ENCODE results near the gene PCNT.
"Not testable (repeated sequence)": the region's sequence is repeated elsewhere in the genome, so short reads cannot be mapped to it uniquely, and the experiment has no call there.

PCNT gene

GRCh38 chr21:46455575-46456385, 131.8 kb downstream of the PCNT start:
- DNase-seq = no peak

- DNase-seq = no peak
Observed at GRCh38 chr21:46456750-46457149, 132.8 kb downstream of the PCNT start.

GRCh38 chr21:46457801-46458314, 133.9 kb downstream of the PCNT start:
- DNase-seq = no peak

GRCh38 chr21:46458315-46459023, 134.5 kb downstream of the PCNT start, which contains the start of gene DIP2A:
Gene DIP2A, plus strand, starts transcription at chr21:46458891. Its CDS starts 241 bp downstream, at chr21:46459132.
- peak; percentile 91 for DNase-seq

GRCh38 chr21:46459024-46459355, 135.0 kb downstream of the PCNT start:
- DNase-seq = no peak

- DNase-seq = peak; percentile 9
Observed at GRCh38 chr21:46459356-46460112, 135.6 kb downstream of the PCNT start.

- no peak for DNase-seq
Observed at GRCh38 chr21:46461909-46462308, 138.0 kb downstream of the PCNT start.

- DNase-seq = not testable (repeated sequence)
Observed at GRCh38 chr21:46465153-46465552, 141.2 kb downstream of the PCNT start.

GRCh38 chr21:46465651-46466050, 141.7 kb downstream of the PCNT start:
- no peak for DNase-seq

- no peak for DNase-seq
Observed at GRCh38 chr21:46468108-46468774, 144.3 kb downstream of the PCNT start.

- DNase-seq = no peak
Observed at GRCh38 chr21:46469275-46469674, 145.3 kb downstream of the PCNT start.

GRCh38 chr21:46471514-46471913, 147.6 kb downstream of the PCNT start:
- DNase-seq = no peak

- DNase-seq = no peak
Observed at GRCh38 chr21:46472246-46472645, 148.3 kb downstream of the PCNT start.

GRCh38 chr21:46474382-46474781, 150.4 kb downstream of the PCNT start:
- DNase-seq = no peak

- no peak for DNase-seq
Observed at GRCh38 chr21:46475296-46475695, 151.3 kb downstream of the PCNT start.

- no peak for DNase-seq
Observed at GRCh38 chr21:46477765-46478164, 153.8 kb downstream of the PCNT start.

- no peak for DNase-seq
Observed at GRCh38 chr21:46478910-46479309, 155.0 kb downstream of the PCNT start.

- DNase-seq = no peak
Observed at GRCh38 chr21:46480466-46480865, 156.5 kb downstream of the PCNT start.

- DNase-seq = no peak
Observed at GRCh38 chr21:46482225-46482845, 158.4 kb downstream of the PCNT start.

- no peak for DNase-seq
Observed at GRCh38 chr21:46482846-46483231, 158.9 kb downstream of the PCNT start.

GRCh38 chr21:46483300-46484295, 159.6 kb downstream of the PCNT start:
- DNase-seq = no peak

Measured in stimulated activated CD4-positive, alpha-beta T cell treated with anti-CD3 and anti-CD28 coated beads, Interleukin-4, amount 100 ng/mL, for 1 hour (primary cell).